SU-DHL-6 (cell line): Measurements from ENCODE around the gene KAZN.

ENCODE experiments used
- H2AFZ ChIP-seq: fragments of 200-600 bp; sonication (generic); 2 replicates; pipeline ENCODE4 v1.6.1; 2014; ENCODE audit warnings: low read depth, mild to moderate bottlenecking, moderate library complexity, mixed read lengths, antibody characterized with exemption, low read length; ENCODE audit not compliant: severe bottlenecking
- H3F3A ChIP-seq: fragments of 200-600 bp; shearing (Covaris generic); 2 replicates; pipeline ENCODE4 v1.6.0; 2016; ENCODE audit warnings: antibody characterized with exemption, mild to moderate bottlenecking; ENCODE audit not compliant: insufficient read depth
- H3K27ac ChIP-seq: fragments of 200-600 bp; sonication (generic); 2 replicates; pipeline ENCODE4 v1.5.1; 2016; ENCODE audit warnings: low read depth, mild to moderate bottlenecking, low read length, moderate library complexity, mixed read lengths
- H3K27me3 ChIP-seq: fragments of 200-600 bp; sonication (generic), shearing (Covaris generic); 2 replicates; pipeline ENCODE4 v1.6.0; 2014; ENCODE audit warnings: mild to moderate bottlenecking, low read length
- H3K36me3 ChIP-seq: fragments of 200-600 bp; sonication (generic); 2 replicates; pipeline ENCODE4 v1.6.1; 2014; ENCODE audit warnings: mild to moderate bottlenecking, low read length, mixed read lengths
- H3K4me2 ChIP-seq: fragments of 300-600, 200-600 bp; shearing (Covaris generic), sonication (generic); 2 replicates; pipeline ENCODE4 v1.6.0; 2014; ENCODE audit warnings: low read length, low read depth, mild to moderate bottlenecking; ENCODE audit not compliant: poor library complexity, severe bottlenecking
- H3K4me3 ChIP-seq: fragments of 200-600 bp; sonication (generic); 2 replicates; pipeline ENCODE4 v1.5.1; 2014; ENCODE audit warnings: antibody characterized with exemption, low read length, mild to moderate bottlenecking, mixed read lengths; ENCODE audit not compliant: insufficient read depth, poor library complexity, severe bottlenecking
- H3K79me2 ChIP-seq: fragments of 200-600 bp; sonication (generic); 2 replicates; pipeline ENCODE4 v1.6.1; 2014; ENCODE audit warnings: mild to moderate bottlenecking, low read length, moderate library complexity; ENCODE audit not compliant: insufficient read depth
- H3K9ac ChIP-seq: fragments of 200-600 bp; sonication (generic); 2 replicates; pipeline ENCODE4 v1.7.0; 2014; ENCODE audit warnings: mild to moderate bottlenecking, low read length
- H3K9me2 ChIP-seq: fragments of 200-600 bp; sonication (generic); replicated peaks from 2 replicates; pipeline ENCODE4 v1.6.1; 2014; ENCODE audit warnings: low read length; ENCODE audit not compliant: insufficient read depth
- H3K9me3 ChIP-seq: fragments of 200-600 bp; sonication (generic); 2 replicates; pipeline ENCODE4 v1.6.1; 2014; ENCODE audit warnings: low read length, mixed read lengths; ENCODE audit not compliant: insufficient read depth
- H4K20me1 ChIP-seq: fragments of 200-600 bp; sonication (generic); 2 replicates; pipeline ENCODE4 v1.6.1; 2014; ENCODE audit warnings: low read depth, mild to moderate bottlenecking, antibody characterized with exemption, low read length, moderate library complexity, mixed read lengths
- CTCF ChIP-seq: fragments of 200-600 bp; sonication (generic); IDR thresholded peaks from one replicate; pipeline ENCODE4 v1.5.1; 2017; ENCODE audit warnings: antibody characterized with exemption, mild to moderate bottlenecking, low read length, moderate library complexity; ENCODE audit not compliant: insufficient read depth, poor library complexity, severe bottlenecking
- EZH2phosphoT487 ChIP-seq: fragments of 200-600 bp; sonication (generic), shearing (Covaris generic); conservative IDR thresholded peaks from 2 replicates; pipeline ENCODE4 v1.6.1; 2018; ENCODE audit warnings: mild to moderate bottlenecking, antibody characterized with exemption, low read length, moderate library complexity, mixed read lengths

The KAZN gene

GRCh38 chr1:15018767-15019166 is 420.3 kb downstream of the KAZN start:
- Histone ChIP-seq H3K79me2 (no peaks in the 10 kb centered on the region), H3K27me3 (no peaks in the 10 kb centered on the region), H4K20me1 (no peaks in the 10 kb centered on the region), H3K27ac (no peak overlapping the region), H3K4me3 (no peak overlapping the region), H3K9me3 (no peaks in the 10 kb centered on the region), H3F3A (no peaks in the 10 kb centered on the region), H2AFZ (no peak overlapping the region), H3K36me3 (no peaks in the 10 kb centered on the region), H3K9me2 (no peaks in the 10 kb centered on the region), H3K4me2 (no peak overlapping the region), H3K9ac (no peak overlapping the region)
- TF ChIP-seq CTCF (no peak), EZH2phosphoT487 (no peak)

GRCh38 chr1:15020943-15021745 is 422.7 kb downstream of the KAZN start:
- H3K27ac ChIP-seq: no peak overlapping the region
- no peak overlapping the region for H3K4me3 ChIP-seq
- no peaks in the 10 kb centered on the region for H3K27me3 ChIP-seq
- H2AFZ ChIP-seq: no peak overlapping the region
- H3K9me2 ChIP-seq: no peaks in the 10 kb centered on the region
- H4K20me1 ChIP-seq: no peaks in the 10 kb centered on the region
- no peaks in the 10 kb centered on the region for H3K79me2 ChIP-seq
- H3K4me2 ChIP-seq: no peak overlapping the region
- no peak overlapping the region for H3K9ac ChIP-seq
- TF ChIP-seq EZH2phosphoT487: no peak
- TF ChIP-seq CTCF: no peak
- H3K9me3 ChIP-seq: no peaks in the 10 kb centered on the region
- no peaks in the 10 kb centered on the region for H3F3A ChIP-seq
- H3K36me3 ChIP-seq: no peaks in the 10 kb centered on the region

GRCh38 chr1:15022048-15022447 is 423.6 kb downstream of the KAZN start:
- Histone ChIP-seq H3K9me2 (no peaks in the 10 kb centered on the region), H3K4me3 (no peak overlapping the region), H3K27me3 (no peaks in the 10 kb centered on the region), H4K20me1 (no peaks in the 10 kb centered on the region), H3K27ac (no peak overlapping the region), H3K79me2 (no peaks in the 10 kb centered on the region), H3K36me3 (no peaks in the 10 kb centered on the region), H2AFZ (no peak overlapping the region), H3F3A (no peaks in the 10 kb centered on the region), H3K9me3 (no peaks in the 10 kb centered on the region), H3K4me2 (no peak overlapping the region), H3K9ac (no peak overlapping the region)
- TF ChIP-seq EZH2phosphoT487 (no peak), CTCF (no peak)
